H1 (cell line): ENCODE measurements around the gene MOGAT3. TPM values are rescaled to one million over a fixed set of nuclear protein-coding genes. Genes with fewer than 3 reads are reported as not detected.

Experiments used
- CTCF ChIA-PET: fragments of 300-600 bp; sonication (Branson Sonifier 250); formaldehyde crosslinking; loops from one replicate; lab custom pipeline; 2021; ENCODE audit not compliant: partially characterized antibody; lab: Charles Lee
- POLR2A ChIA-PET: fragments of 300-600 bp; sonication (Branson Sonifier 250); formaldehyde crosslinking; loops from one replicate; lab custom pipeline; 2021; ENCODE audit warnings: inconsistent platforms; ENCODE audit not compliant: partially characterized antibody; lab: Charles Lee
- DNase-seq, 2 experiments: peaks; one replicate each; pipeline versions ENCODE4 v3.0.0 to v3.0.0-alpha.2; 2010 to 2022; ENCODE audit warnings: low spot score in 2 of 2, low read depth in 1 of 2, mixed read lengths in 1 of 2
- FAIRE-seq: peaks from 2 replicates; lab custom pipeline; 2011; peaks lifted over from hg19 to GRCh38; lab: Jason Lieb, UNC
- H2AFZ ChIP-seq: 2 replicates; pipeline ENCODE4 v1.8.1; 2012; ENCODE audit warnings: low read length, inconsistent platforms
- H2AK5ac ChIP-seq: 2 replicates; pipeline ENCODE4 v1.6.1; 2013; ENCODE audit warnings: low read depth, low read length
- H2BK120ac ChIP-seq: replicated peaks from 2 replicates; pipeline ENCODE3; 2013; ENCODE audit warnings: low read depth, low read length, inconsistent platforms
- H2BK12ac ChIP-seq: 2 replicates; pipeline ENCODE4 v1.6.1; 2013; ENCODE audit warnings: low read depth, low read length
- H2BK15ac ChIP-seq: 2 replicates; pipeline ENCODE4 v1.6.1; 2013; ENCODE audit warnings: low read length
- H2BK20ac ChIP-seq: 2 replicates; pipeline ENCODE4 v1.6.1; 2013; ENCODE audit warnings: low read length
- H2BK5ac ChIP-seq: 2 replicates; pipeline ENCODE4 v1.6.1; 2013; ENCODE audit warnings: low read depth, low read length
- H3K14ac ChIP-seq: 2 replicates; pipeline ENCODE4 v1.6.1; 2013; ENCODE audit warnings: inconsistent platforms; ENCODE audit not compliant: insufficient read length
- H3K18ac ChIP-seq: 2 replicates; pipeline ENCODE4 v1.6.1; 2013; ENCODE audit warnings: low read length; ENCODE audit errors: extremely low read depth
- H3K23ac ChIP-seq: 2 replicates; pipeline ENCODE4 v1.6.1; 2013; ENCODE audit warnings: inconsistent platforms; ENCODE audit not compliant: insufficient read length
- H3K23me2 ChIP-seq: 2 replicates; pipeline ENCODE4 v1.6.1; 2013; ENCODE audit warnings: low read depth, low read length
- H3K27ac ChIP-seq: 2 replicates; pipeline ENCODE4 v1.6.1; 2011; ENCODE audit warnings: low read depth, low read length, inconsistent platforms
- H3K27me3 ChIP-seq, 4 experiments: replicated peaks in 1 of 4; 1 replicate in 1 of 4; 2 replicates in 3 of 4; pipeline versions ENCODE4 v1.6.1 to v1.8.1; 2011 to 2013; ENCODE audit warnings: low read length in 3 of 4, mild to moderate bottlenecking in 3 of 4, inconsistent platforms in 2 of 4, mixed read lengths in 2 of 4, moderate library complexity in 1 of 4; ENCODE audit not compliant: control insufficient read depth in 3 of 4, insufficient read depth in 3 of 4; ENCODE audit errors: extremely low read depth in 1 of 4
- H3K36me3 ChIP-seq, 4 experiments: 2 replicates each; pipeline versions ENCODE4 v1.6.1 to v1.8.1; 2011 to 2013; ENCODE audit warnings: mild to moderate bottlenecking in 4 of 4, low read length in 3 of 4, moderate library complexity in 2 of 4, control low read depth in 1 of 4, inconsistent platforms in 1 of 4; ENCODE audit not compliant: insufficient read depth in 4 of 4, control insufficient read depth in 2 of 4
- H3K4ac ChIP-seq: replicated peaks from 2 replicates; pipeline ENCODE3; 2013; ENCODE audit warnings: low read length, low read depth, mixed read lengths, inconsistent platforms; ENCODE audit not compliant: insufficient read length
- H3K4me1 ChIP-seq, 4 experiments: replicated peaks in 1 of 4; 1 replicate in 1 of 4; 2 replicates in 3 of 4; pipeline versions ENCODE4 v1.6.1 to v1.8.1; 2011 to 2013; ENCODE audit warnings: low read length in 3 of 4, inconsistent platforms in 2 of 4, mixed read lengths in 1 of 4; ENCODE audit not compliant: insufficient read depth in 4 of 4, control insufficient read depth in 3 of 4
- H3K4me2 ChIP-seq, 2 experiments: 2 replicates each; pipeline versions ENCODE4 v1.6.1 to v1.8.1; 2011 to 2013; ENCODE audit warnings: low read depth in 2 of 2, low read length in 2 of 2, control low read depth in 1 of 2, inconsistent platforms in 1 of 2, mild to moderate bottlenecking in 1 of 2; ENCODE audit not compliant: insufficient read depth in 1 of 2
- H3K4me3 ChIP-seq, 4 experiments: fragments of 200-600, 300-600 bp in 1 of 4; sonication (generic), shearing (Covaris generic), sonication (Bioruptor Twin) in 1 of 4; 2 replicates each; pipeline versions ENCODE4 v1.5.1 to v1.8.1; 2011 to 2016; ENCODE audit warnings: low read length in 4 of 4, low read depth in 3 of 4, control low read depth in 2 of 4, inconsistent platforms in 2 of 4, mild to moderate bottlenecking in 2 of 4, mixed read lengths in 1 of 4, moderate library complexity in 1 of 4; ENCODE audit not compliant: insufficient read depth in 2 of 4; ENCODE audit errors: extremely low read depth in 1 of 4
- H3K56ac ChIP-seq: replicated peaks from 2 replicates; pipeline ENCODE3; 2013; ENCODE audit warnings: low read depth, mild to moderate bottlenecking, mixed read lengths, low read length, inconsistent platforms; ENCODE audit not compliant: insufficient read length
- H3K79me1 ChIP-seq: 2 replicates; pipeline ENCODE4 v1.6.1; 2013; ENCODE audit warnings: low read depth, low read length, control low read depth
- H3K79me2 ChIP-seq, 2 experiments: 2 replicates each; pipeline versions ENCODE4 v1.6.1 to v1.8.1; 2012 to 2013; ENCODE audit warnings: low read length in 2 of 2, mild to moderate bottlenecking in 2 of 2, inconsistent platforms in 1 of 2; ENCODE audit not compliant: insufficient read depth in 2 of 2, control insufficient read depth in 1 of 2
- H3K9ac ChIP-seq, 4 experiments: replicated peaks in 1 of 4; 1 replicate in 1 of 4; 2 replicates in 3 of 4; pipeline versions ENCODE4 v1.6.1 to v1.8.1; 2011 to 2013; ENCODE audit warnings: low read depth in 3 of 4, low read length in 3 of 4, control low read depth in 2 of 4, mild to moderate bottlenecking in 2 of 4, moderate library complexity in 2 of 4, inconsistent platforms in 1 of 4; ENCODE audit errors: extremely low read depth in 1 of 4
- H3K9me3 ChIP-seq, 2 experiments: 2 replicates each; pipeline versions ENCODE4 v1.6.1 to v1.8.1; 2012 to 2013; ENCODE audit warnings: mild to moderate bottlenecking in 2 of 2, moderate library complexity in 2 of 2, control low read depth in 1 of 2, inconsistent platforms in 1 of 2, low read depth in 1 of 2, low read length in 1 of 2, mixed read lengths in 1 of 2; ENCODE audit not compliant: insufficient read depth in 2 of 2
- H4K20me1 ChIP-seq, 2 experiments: replicated peaks in 1 of 2; 2 replicates each; pipeline versions ENCODE3 to v1.8.1; 2011 to 2013; ENCODE audit warnings: inconsistent platforms in 2 of 2, low read length in 2 of 2, mild to moderate bottlenecking in 1 of 2; ENCODE audit not compliant: insufficient read depth in 2 of 2, control insufficient read depth in 1 of 2
- H4K5ac ChIP-seq: 2 replicates; pipeline ENCODE4 v1.6.1; 2013; ENCODE audit warnings: low read length, low read depth, mixed read lengths, inconsistent platforms; ENCODE audit not compliant: insufficient read length
- H4K8ac ChIP-seq: 2 replicates; pipeline ENCODE4 v1.8.0; 2013; ENCODE audit warnings: mild to moderate bottlenecking, moderate library complexity, low read length, inconsistent platforms; ENCODE audit not compliant: insufficient read depth; ENCODE audit errors: extremely low read depth
- H4K91ac ChIP-seq: replicated peaks from 2 replicates; pipeline ENCODE3; 2013; ENCODE audit warnings: low read length, mixed read lengths, inconsistent platforms; ENCODE audit not compliant: insufficient read length
- CEBPB ChIP-seq: IDR thresholded peaks from 2 replicates; pipeline ENCODE4 v1.6.1; 2012; ENCODE audit warnings: low read depth, low read length
- CTBP2 ChIP-seq: IDR thresholded peaks from 2 replicates; pipeline ENCODE4 v1.7.0; 2011; ENCODE audit warnings: borderline replicate concordance, mild to moderate bottlenecking, moderate library complexity, mixed read lengths, low read length; ENCODE audit not compliant: insufficient read depth, insufficient read length
- FOSL1 ChIP-seq: IDR thresholded peaks from 2 replicates; pipeline ENCODE4 v1.6.1; 2011; ENCODE audit warnings: mild to moderate bottlenecking, low read depth, low read length, moderate library complexity; ENCODE audit not compliant: insufficient read depth
- KDM4A ChIP-seq: IDR thresholded peaks from one replicate; pipeline ENCODE4 v1.7.1; 2012; ENCODE audit warnings: low read depth, mild to moderate bottlenecking, moderate library complexity, low read length, inconsistent platforms; ENCODE audit not compliant: severe bottlenecking
- MAFK ChIP-seq: IDR thresholded peaks from 2 replicates; pipeline ENCODE4 v1.6.1; 2012; ENCODE audit warnings: low read depth, mild to moderate bottlenecking, improper control_type of control experiment, low read length
- RAD21 ChIP-seq, 2 experiments: IDR thresholded peaks in 1 of 2; conservative IDR thresholded peaks in 1 of 2; 2 replicates each; pipeline ENCODE4 v1.6.1; 2011; ENCODE audit warnings: low read depth in 2 of 2, low read length in 2 of 2, improper control_type of control experiment in 1 of 2, inconsistent platforms in 1 of 2, mild to moderate bottlenecking in 1 of 2, moderate library complexity in 1 of 2
- RXRA ChIP-seq: IDR thresholded peaks from 2 replicates; pipeline ENCODE4 v1.6.1; 2011; ENCODE audit warnings: low read depth, mild to moderate bottlenecking, low read length, moderate library complexity; ENCODE audit not compliant: insufficient read depth
- SIN3A ChIP-seq, 2 experiments: IDR thresholded peaks in 1 of 2; conservative IDR thresholded peaks in 1 of 2; 2 replicates each; pipeline ENCODE4 v1.6.1; 2011 to 2012; ENCODE audit warnings: low read length in 2 of 2, improper control_type of control experiment in 1 of 2, low read depth in 1 of 2, mild to moderate bottlenecking in 1 of 2
- WGBS, 2 experiments: shearing (Covaris generic) in 1 of 2; methylation state at CpG; one replicate each; pipeline versions ENCODE4 v1.1.6 to v1.1.7; 2013 to 2015; ENCODE audit warnings: low lambda C conversion rate in 2 of 2, mixed read lengths in 2 of 2, inconsistent platforms in 1 of 2, low coverage in 1 of 2, missing lambda C conversion rate in 1 of 2; ENCODE audit not compliant: insufficient replicate concordance in 2 of 2, insufficient coverage in 1 of 2, insufficient read length in 1 of 2; ENCODE audit errors: extremely low coverage in 1 of 2, missing lambda C conversion rate in 1 of 2; 5-methylcytosine and 5-hydroxymethylcytosine counted together
- polyA plus RNA-seq, 7 experiments: library from polyadenylated mRNA; depleted of rRNA in 3 of 7; stranded (reverse) in 5 of 7; unstranded in 2 of 7; fragments of >200 nt in 5 of 7; fragments of 200-250 nt in 2 of 7; gene quantifications; 1 replicate in 5 of 7; 2 replicates in 1 of 7; 4 replicates in 1 of 7; pipeline versions ENCODE4 v1.2.1 to v1.2.3, GENCODE V29; 2011 to 2013; ENCODE audit warnings: missing spikeins in 2 of 7, mixed read lengths in 2 of 7
- total RNA-seq: library from RNA; stranded (reverse); fragmentation: NEBNext Ultra II Directional; extraction: Animal tissue kit (Norgen Biotek cat#: 25700); gene quantifications from 2 replicates; pipeline ENCODE4 v1.2.1, GENCODE V29; 2021
- TF ChIP-seq, protein P1 (sequence below): IDR thresholded peaks from 2 replicates; pipeline ENCODE4 v1.6.1; 2011; ENCODE audit warnings: low read length, improper control_type of control experiment

The MOGAT3 gene
- total and polyA plus RNA-seq, 2 of the 8 experiments (the other 6 are each of a cell fraction or from before 2014, with no cell fraction given): 0.21 to 0.82 TPM

GRCh38 chr7:101167645-101168411 is 33.0 kb downstream of the MOGAT3 start:
- H2BK12ac ChIP-seq: peak overlapping the region; percentile 99
- H2AFZ ChIP-seq: no peak overlapping the region
- H3K36me3 ChIP-seq: no peaks in the 10 kb centered on the region
- peak overlapping the region; percentile 100 for H2BK15ac ChIP-seq
- H3K18ac ChIP-seq: peak overlapping the region; percentile 92
- no peak overlapping the region for H3K14ac ChIP-seq
- H2BK5ac ChIP-seq: peak overlapping the region; percentile 83; the same call in 1 of the 2 replicates
- H3K9ac ChIP-seq: no peak overlapping the region
- CTCF ChIA-PET: interaction anchor here (0.6 to 5.7 kb wide), 13 partner anchors 10 to 276 kb away, joined by 3 to 46 read pairs (median 4); partner anchors contain the start of gene NAT16
- no peaks in the 10 kb centered on the region for H3K79me2 ChIP-seq
- no peak overlapping the region for H3K56ac ChIP-seq
- no peak overlapping the region for H4K8ac ChIP-seq
- peaks cover 44% of the 10 kb centered on the region for H3K23me2 ChIP-seq
- no peak overlapping the region; the same call in none of the 2 replicates for H2BK20ac ChIP-seq
- no peak overlapping the region for H4K5ac ChIP-seq
- peak overlapping the region; percentile 44 to 90 for H3K4me2 ChIP-seq
- peak; percentile 82 for FAIRE-seq
- peak overlapping the region; percentile 83 for H3K4ac ChIP-seq
- H4K91ac ChIP-seq: peak overlapping the region; percentile 46
- DNase-seq: no peak
- 3% methylated on average over 11 of the region's 12 CpGs; no CpG with 5 or more reads in 1 of the 2 experiments for WGBS, 2 experiments
- H2AK5ac ChIP-seq: peak overlapping the region; percentile 82
- POLR2A ChIA-PET: interaction anchor here (0.8 to 2.6 kb wide), 6 partner anchors 9 to 71 kb away, joined by 3 to 20 read pairs (median 4); partner anchors contain the start of gene AP1S1
- H3K27ac ChIP-seq: no peak overlapping the region
- H3K79me1 ChIP-seq: no peaks in the 10 kb centered on the region
- peaks cover 11 to 78% (median 47%) of the 10 kb centered on the region in 4 experiments for H3K4me1 ChIP-seq
- H3K27me3 ChIP-seq: peaks cover 43 to 85% (median 71%) of the 10 kb centered on the region in 4 experiments
- no peak overlapping the region for H3K23ac ChIP-seq
- peak overlapping the region; percentile 76 for H2BK120ac ChIP-seq
- H3K9me3 ChIP-seq: no peaks in the 10 kb centered on the region
- H3K4me3 ChIP-seq: peak overlapping the region; percentile 27 to 63 (median 42); a peak in 6 of 8 replicates
- H4K20me1 ChIP-seq: peaks cover 7 to 14% of the 10 kb centered on the region in 2 experiments
- TF ChIP-seq CTBP2 (no peak), CEBPB (no peak), FOSL1 (no peak), SIN3A (conservative IDR thresholded peaks at IDR 0.05 in 1 of 2, IDR thresholded peaks at IDR 0.05 in 1 of 2; ENCODE audit: low read depth in 1 of 2, low read length in 2 of 2) (no peak), RXRA (no peak), RAD21 (IDR thresholded peaks at IDR 0.05 in 1 of 2, conservative IDR thresholded peaks at IDR 0.05 in 1 of 2; ENCODE audit: low read depth in 2 of 2, low read length in 2 of 2) (no peak), KDM4A (no peak), MAFK (no peak)
- TF ChIP-seq, protein P1, sequence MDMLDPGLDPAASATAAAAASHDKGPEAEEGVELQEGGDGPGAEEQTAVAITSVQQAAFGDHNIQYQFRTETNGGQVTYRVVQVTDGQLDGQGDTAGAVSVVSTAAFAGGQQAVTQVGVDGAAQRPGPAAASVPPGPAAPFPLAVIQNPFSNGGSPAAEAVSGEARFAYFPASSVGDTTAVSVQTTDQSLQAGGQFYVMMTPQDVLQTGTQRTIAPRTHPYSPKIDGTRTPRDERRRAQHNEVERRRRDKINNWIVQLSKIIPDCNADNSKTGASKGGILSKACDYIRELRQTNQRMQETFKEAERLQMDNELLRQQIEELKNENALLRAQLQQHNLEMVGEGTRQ: no peak
